SK-N-SH (cell line): Measurements from ENCODE around the gene CNTNAP2. TPM values are rescaled to one million over a fixed set of nuclear protein-coding genes. Genes with fewer than 3 reads are reported as not detected.

Experiments used
- CTCF ChIA-PET: fragments of 300-600, 350-600 bp; formaldehyde crosslinking; extraction: SDS; loops from one replicate; lab custom pipeline; 2021; lab: Yijun Ruan, JAX
- POLR2A ChIA-PET: fragments of 350-600 bp; sonication (Branson Sonifier 250); formaldehyde crosslinking; extraction: SDS; loops from one replicate; lab custom pipeline; 2020; ENCODE audit warnings: antibody characterized with exemption, inconsistent platforms; lab: Yijun Ruan, JAX
- DNase-seq: peaks from one replicate; pipeline ENCODE4 v3.0.0; 2012
- H2AFZ ChIP-seq: fragments of 200-600 bp; sonication (generic); 2 replicates; pipeline ENCODE4 v1.8.1; 2016; ENCODE audit warnings: antibody characterized with exemption, mild to moderate bottlenecking, low read depth
- H3F3A ChIP-seq: fragments of 200-600 bp; sonication (generic); replicated peaks from 2 replicates; pipeline ENCODE3; 2016; ENCODE audit warnings: antibody characterized with exemption, mild to moderate bottlenecking; ENCODE audit not compliant: insufficient read depth
- H3K27ac ChIP-seq, 2 experiments: fragments of 200-500 bp in 1 of 2; fragments of 200-600 bp in 1 of 2; sonication (Bioruptor generic) in 1 of 2; sonication (generic), shearing (Covaris generic) in 1 of 2; 2 replicates each; pipeline versions ENCODE4 v1.5.1 to v1.6.1; 2014 to 2016; ENCODE audit warnings: low read depth in 2 of 2, inconsistent platforms in 1 of 2, low read length in 1 of 2, mild to moderate bottlenecking in 1 of 2, mixed read lengths in 1 of 2
- H3K27me3 ChIP-seq: fragments of 200-600 bp; sonication (generic), shearing (Covaris generic); 2 replicates; pipeline ENCODE4 v1.6.1; 2016; ENCODE audit warnings: mixed run types; ENCODE audit not compliant: insufficient read depth
- H3K36me3 ChIP-seq, 2 experiments: fragments of 200-500 bp in 1 of 2; fragments of 200-600 bp in 1 of 2; sonication (Bioruptor generic) in 1 of 2; sonication (generic) in 1 of 2; replicated peaks in 1 of 2; 2 replicates each; pipeline versions ENCODE3 to v1.5.1; 2014 to 2016; ENCODE audit warnings: low read length in 1 of 2, mild to moderate bottlenecking in 1 of 2; ENCODE audit not compliant: insufficient read depth in 2 of 2, control insufficient read depth in 1 of 2
- H3K4me1 ChIP-seq, 2 experiments: fragments of 200-500 bp in 1 of 2; fragments of 200-600 bp in 1 of 2; sonication (Bioruptor generic) in 1 of 2; sonication (generic), shearing (Covaris generic) in 1 of 2; 2 replicates each; pipeline versions ENCODE4 v1.5.1 to v1.6.1; 2014 to 2016; ENCODE audit warnings: low read depth in 1 of 2, low read length in 1 of 2, mixed run types in 1 of 2; ENCODE audit not compliant: insufficient read depth in 2 of 2, control insufficient read depth in 1 of 2
- H3K4me2 ChIP-seq: fragments of 200-600 bp; sonication (generic), shearing (Covaris generic); 2 replicates; pipeline ENCODE4 v1.6.1; 2017; ENCODE audit warnings: mixed run types
- H3K4me3 ChIP-seq, 2 experiments: fragments of 200-500 bp in 1 of 2; fragments of 200-600 bp in 1 of 2; sonication (Bioruptor generic) in 1 of 2; sonication (generic), shearing (Covaris generic) in 1 of 2; 2 replicates each; pipeline versions ENCODE4 v1.5.1 to v1.8.1; 2014 to 2016; ENCODE audit warnings: low read depth in 2 of 2, inconsistent platforms in 1 of 2, low read length in 1 of 2, mild to moderate bottlenecking in 1 of 2, mixed read lengths in 1 of 2, moderate library complexity in 1 of 2
- H3K79me2 ChIP-seq: fragments of 200-600 bp; sonication (generic); 2 replicates; pipeline ENCODE4 v1.8.1; 2017; ENCODE audit warnings: mild to moderate bottlenecking; ENCODE audit not compliant: insufficient read depth
- H3K9ac ChIP-seq: fragments of 200-600 bp; sonication (generic); 2 replicates; pipeline ENCODE4 v1.6.1; 2017; ENCODE audit warnings: mixed run types
- H3K9me2 ChIP-seq: fragments of 200-600 bp; sonication (generic); 2 replicates; pipeline ENCODE4 v1.6.1; 2017; ENCODE audit warnings: mixed run types
- H3K9me3 ChIP-seq: fragments of 200-600 bp; sonication (generic); 2 replicates; pipeline ENCODE4 v1.6.1; 2017; ENCODE audit warnings: mixed run types, mild to moderate bottlenecking, moderate library complexity
- H4K20me1 ChIP-seq: fragments of 200-600 bp; sonication (generic); 2 replicates; pipeline ENCODE4 v1.6.1; 2017; ENCODE audit warnings: mild to moderate bottlenecking, mixed run types; ENCODE audit not compliant: insufficient read depth
- CHD2 ChIP-seq: fragments of 150-350 bp; IDR thresholded peaks from 2 replicates; pipeline ENCODE4 v1.6.1; 2018; ENCODE audit warnings: low read length; ENCODE audit not compliant: partially characterized antibody
- EP300 ChIP-seq, 2 experiments: IDR thresholded peaks; 2 replicates each; pipeline versions ENCODE4 v1.4.0 to v1.6.1; 2012; ENCODE audit warnings: borderline replicate concordance in 1 of 2, low read depth in 1 of 2, low read length in 1 of 2
- GABPA ChIP-seq: IDR thresholded peaks from 2 replicates; pipeline ENCODE4 v1.4.0; 2012; ENCODE audit warnings: low read depth, mild to moderate bottlenecking
- MXI1 ChIP-seq: IDR thresholded peaks from 2 replicates; pipeline ENCODE4 v1.6.1; 2012; ENCODE audit warnings: mild to moderate bottlenecking, low read depth, low read length, improper control_type of control experiment
- NFIC ChIP-seq: IDR thresholded peaks from 2 replicates; pipeline ENCODE4 v1.4.0; 2012; ENCODE audit warnings: borderline replicate concordance
- RAD21 ChIP-seq: IDR thresholded peaks from 2 replicates; pipeline ENCODE4 v1.6.1; 2012; ENCODE audit warnings: mild to moderate bottlenecking, low read length
- RCOR1 ChIP-seq: fragments of 150-350 bp; IDR thresholded peaks from 2 replicates; pipeline ENCODE4 v1.6.1; 2017; ENCODE audit warnings: antibody characterized with exemption, low read length
- TCF12 ChIP-seq: IDR thresholded peaks from 2 replicates; pipeline ENCODE4 v1.4.0; 2012
- WGBS: methylation state at CpG from one replicate; pipeline ENCODE4 v1.1.6; 2017; ENCODE audit warnings: low lambda C conversion rate; 5-methylcytosine and 5-hydroxymethylcytosine counted together
- polyA plus RNA-seq, 3 experiments: library from polyadenylated mRNA; depleted of rRNA; stranded (reverse); fragments of >200 nt; gene quantifications; 2 replicates each; pipeline ENCODE4 v1.2.3, GENCODE V29; 2012
- TF ChIP-seq, protein P1 (sequence below): IDR thresholded peaks from 2 replicates; pipeline ENCODE4; 2012
- TF ChIP-seq, protein P2 (sequence below): IDR thresholded peaks from 2 replicates; pipeline ENCODE4 v1.4.0; 2012; ENCODE audit warnings: low read depth, borderline replicate concordance
- TF ChIP-seq, protein P3 (sequence below): IDR thresholded peaks from 2 replicates; pipeline ENCODE4 v1.6.1; 2012; ENCODE audit warnings: mild to moderate bottlenecking, low read depth, low read length, moderate library complexity
- TF ChIP-seq, protein P4 (sequence below): fragments of 150-350 bp; IDR thresholded peaks from 2 replicates; pipeline ENCODE4 v1.6.1; 2017; ENCODE audit warnings: antibody characterized with exemption, low read length, low read depth, borderline replicate concordance

The CNTNAP2 gene
- polyA plus RNA-seq, 1 of the 3 experiments (the other 2 are of a cell fraction), result 3.4 TPM

DNA sequence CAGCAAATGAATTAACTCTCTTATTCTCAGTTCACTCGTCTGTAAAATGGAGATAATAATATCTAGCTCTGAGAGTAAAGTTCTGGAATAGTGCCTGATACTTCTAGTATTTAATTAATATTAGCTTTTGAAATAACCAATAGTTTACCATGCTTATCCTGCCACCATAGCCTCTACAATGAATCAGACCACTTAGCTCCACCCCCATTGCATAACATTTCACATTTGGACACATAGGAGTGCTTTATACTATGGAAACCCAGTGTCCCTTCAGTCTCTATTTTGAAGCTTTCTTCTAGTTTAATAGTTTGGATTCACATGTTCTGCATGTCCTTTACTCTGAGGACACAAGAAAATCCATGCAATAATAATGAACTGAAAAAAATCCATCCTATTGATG, 2046.6 kb downstream of the CNTNAP2 start:
- H3K9me2 ChIP-seq, result no peaks in the 10 kb centered on the region
- no peaks in the 10 kb centered on the region for H3K79me2 ChIP-seq
- H3K4me1 ChIP-seq, result no peaks in the 10 kb centered on the region
- TF ChIP-seq MXI1 (no peak), RCOR1 (no peak), EP300 (IDR thresholded peaks at IDR 0.05; ENCODE audit: borderline replicate concordance in 1 of 2, low read depth in 1 of 2, low read length in 1 of 2) (no peak), GABPA (no peak), NFIC (no peak), CHD2 (no peak), TCF12 (no peak), RAD21 (no peak)
- TF ChIP-seq, protein P1, sequence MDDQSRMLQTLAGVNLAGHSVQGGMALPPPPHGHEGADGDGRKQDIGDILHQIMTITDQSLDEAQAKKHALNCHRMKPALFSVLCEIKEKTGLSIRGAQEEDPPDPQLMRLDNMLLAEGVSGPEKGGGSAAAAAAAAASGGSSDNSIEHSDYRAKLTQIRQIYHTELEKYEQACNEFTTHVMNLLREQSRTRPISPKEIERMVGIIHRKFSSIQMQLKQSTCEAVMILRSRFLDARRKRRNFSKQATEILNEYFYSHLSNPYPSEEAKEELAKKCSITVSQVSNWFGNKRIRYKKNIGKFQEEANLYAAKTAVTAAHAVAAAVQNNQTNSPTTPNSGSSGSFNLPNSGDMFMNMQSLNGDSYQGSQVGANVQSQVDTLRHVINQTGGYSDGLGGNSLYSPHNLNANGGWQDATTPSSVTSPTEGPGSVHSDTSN, result no peak
- TF ChIP-seq, protein P2, sequence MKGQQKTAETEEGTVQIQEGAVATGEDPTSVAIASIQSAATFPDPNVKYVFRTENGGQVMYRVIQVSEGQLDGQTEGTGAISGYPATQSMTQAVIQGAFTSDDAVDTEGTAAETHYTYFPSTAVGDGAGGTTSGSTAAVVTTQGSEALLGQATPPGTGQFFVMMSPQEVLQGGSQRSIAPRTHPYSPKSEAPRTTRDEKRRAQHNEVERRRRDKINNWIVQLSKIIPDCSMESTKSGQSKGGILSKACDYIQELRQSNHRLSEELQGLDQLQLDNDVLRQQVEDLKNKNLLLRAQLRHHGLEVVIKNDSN, result no peak
- TF ChIP-seq, protein P3, sequence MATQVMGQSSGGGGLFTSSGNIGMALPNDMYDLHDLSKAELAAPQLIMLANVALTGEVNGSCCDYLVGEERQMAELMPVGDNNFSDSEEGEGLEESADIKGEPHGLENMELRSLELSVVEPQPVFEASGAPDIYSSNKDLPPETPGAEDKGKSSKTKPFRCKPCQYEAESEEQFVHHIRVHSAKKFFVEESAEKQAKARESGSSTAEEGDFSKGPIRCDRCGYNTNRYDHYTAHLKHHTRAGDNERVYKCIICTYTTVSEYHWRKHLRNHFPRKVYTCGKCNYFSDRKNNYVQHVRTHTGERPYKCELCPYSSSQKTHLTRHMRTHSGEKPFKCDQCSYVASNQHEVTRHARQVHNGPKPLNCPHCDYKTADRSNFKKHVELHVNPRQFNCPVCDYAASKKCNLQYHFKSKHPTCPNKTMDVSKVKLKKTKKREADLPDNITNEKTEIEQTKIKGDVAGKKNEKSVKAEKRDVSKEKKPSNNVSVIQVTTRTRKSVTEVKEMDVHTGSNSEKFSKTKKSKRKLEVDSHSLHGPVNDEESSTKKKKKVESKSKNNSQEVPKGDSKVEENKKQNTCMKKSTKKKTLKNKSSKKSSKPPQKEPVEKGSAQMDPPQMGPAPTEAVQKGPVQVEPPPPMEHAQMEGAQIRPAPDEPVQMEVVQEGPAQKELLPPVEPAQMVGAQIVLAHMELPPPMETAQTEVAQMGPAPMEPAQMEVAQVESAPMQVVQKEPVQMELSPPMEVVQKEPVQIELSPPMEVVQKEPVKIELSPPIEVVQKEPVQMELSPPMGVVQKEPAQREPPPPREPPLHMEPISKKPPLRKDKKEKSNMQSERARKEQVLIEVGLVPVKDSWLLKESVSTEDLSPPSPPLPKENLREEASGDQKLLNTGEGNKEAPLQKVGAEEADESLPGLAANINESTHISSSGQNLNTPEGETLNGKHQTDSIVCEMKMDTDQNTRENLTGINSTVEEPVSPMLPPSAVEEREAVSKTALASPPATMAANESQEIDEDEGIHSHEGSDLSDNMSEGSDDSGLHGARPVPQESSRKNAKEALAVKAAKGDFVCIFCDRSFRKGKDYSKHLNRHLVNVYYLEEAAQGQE, result no peak
- TF ChIP-seq, protein P4, sequence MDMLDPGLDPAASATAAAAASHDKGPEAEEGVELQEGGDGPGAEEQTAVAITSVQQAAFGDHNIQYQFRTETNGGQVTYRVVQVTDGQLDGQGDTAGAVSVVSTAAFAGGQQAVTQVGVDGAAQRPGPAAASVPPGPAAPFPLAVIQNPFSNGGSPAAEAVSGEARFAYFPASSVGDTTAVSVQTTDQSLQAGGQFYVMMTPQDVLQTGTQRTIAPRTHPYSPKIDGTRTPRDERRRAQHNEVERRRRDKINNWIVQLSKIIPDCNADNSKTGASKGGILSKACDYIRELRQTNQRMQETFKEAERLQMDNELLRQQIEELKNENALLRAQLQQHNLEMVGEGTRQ, result no peak
- TF ChIP-seq, all 33 proteins: peak for 0
- no peak overlapping the region for H3K9ac ChIP-seq
- H3K9me3 ChIP-seq, result no peaks in the 10 kb centered on the region
- H3K27ac ChIP-seq, result no peak overlapping the region
- no peaks in the 10 kb centered on the region for H3K36me3 ChIP-seq
- H3F3A ChIP-seq, result no peaks in the 10 kb centered on the region
- DNase-seq, result no peak
- no peaks in the 10 kb centered on the region for H4K20me1 ChIP-seq
- 7% methylated on average over 1 of the region's 1 CpG for WGBS
- POLR2A ChIA-PET, result no interaction called here
- H3K27me3 ChIP-seq, result no peaks in the 10 kb centered on the region
- no peak overlapping the region for H2AFZ ChIP-seq
- CTCF ChIA-PET, result interaction anchor here (1.0 to 2.5 kb wide), 5 partner anchors 10 to 102 kb away, joined by 3 to 16 read pairs (median 3); no protein-coding TSS in a partner anchor
- H3K4me2 ChIP-seq, result no peak overlapping the region
- no peak overlapping the region for H3K4me3 ChIP-seq
